GM12878 (cell line): ENCODE data around the gene OR2C3. TPM values are rescaled to one million over a fixed set of nuclear protein-coding genes. Genes with fewer than 3 reads are reported as not detected.

Experiments
- ATAC-seq: fragments of 200-7000 bp; cut with Tn5 transposase; 3 replicates; pipeline ENCODE4 v1.9.1; 2020; ENCODE audit warnings: mild to moderate bottlenecking, moderate library complexity
- BruUV-seq: library from RNA; stranded (reverse); fragments of 400-500 nt; replicated peaks from 2 replicates; lab custom pipeline; 2021; lab: Mats Ljungman, UMichigan
- CTCF ChIA-PET: fragments of 300-600 bp; sonication (Branson Sonifier 250); formaldehyde crosslinking; extraction: SDS; loops from one replicate; lab custom pipeline; 2021; ENCODE audit warnings: inconsistent platforms; lab: Yijun Ruan, JAX
- POLR2A ChIA-PET: fragments of 350-600 bp; formaldehyde crosslinking; extraction: SDS; loops from one replicate; lab custom pipeline; 2021; ENCODE audit warnings: inconsistent platforms; lab: Charles Lee
- RAD21 ChIA-PET: fragments of 300-600 bp; sonication (Branson Sonifier 250); formaldehyde crosslinking; loops from one replicate; lab custom pipeline; 2023; ENCODE audit warnings: antibody characterized with exemption; ENCODE audit not compliant: unreplicated experiment; lab: Charles Lee
- SMC1A ChIA-PET: fragments of 300-600 bp; sonication (Branson Sonifier 250); formaldehyde crosslinking; loops from one replicate; lab custom pipeline; 2023; ENCODE audit not compliant: unreplicated experiment, uncharacterized antibody; lab: Charles Lee
- DNase-seq: peaks from one replicate; pipeline ENCODE4 v3.0.0-alpha.2; 2011; ENCODE audit warnings: low read depth, low spot score
- FAIRE-seq: peaks from 3 replicates; lab custom pipeline; 2011; peaks lifted over from hg19 to GRCh38; lab: Jason Lieb, UNC
- H2AFZ ChIP-seq: 2 replicates; pipeline ENCODE4 v1.6.0; 2011; ENCODE audit warnings: low read depth, low read length, control low read depth; ENCODE audit not compliant: control insufficient read depth
- H3K27ac ChIP-seq: 2 replicates; pipeline ENCODE4 v1.5.1; 2011; ENCODE audit warnings: control low read depth; ENCODE audit not compliant: control insufficient read depth, insufficient read depth
- H3K27me3 ChIP-seq, 2 experiments: replicated peaks in 1 of 2; 2 replicates each; pipeline versions ENCODE4 v1.6.0 to v1.6.1; 2011; ENCODE audit warnings: low read length in 1 of 2; ENCODE audit not compliant: control insufficient read depth in 2 of 2, insufficient read depth in 2 of 2
- H3K36me3 ChIP-seq, 2 experiments: 2 replicates each; pipeline ENCODE4 v1.5.1; 2011; ENCODE audit warnings: low read length in 1 of 2; ENCODE audit not compliant: control insufficient read depth in 2 of 2, insufficient read depth in 2 of 2
- H3K4me1 ChIP-seq: 2 replicates; pipeline ENCODE4 v1.6.1; 2011; ENCODE audit warnings: mild to moderate bottlenecking, low read length, moderate library complexity, mixed read lengths; ENCODE audit not compliant: control insufficient read depth, insufficient read depth
- H3K4me2 ChIP-seq: 2 replicates; pipeline ENCODE4 v1.6.0; 2011; ENCODE audit warnings: control low read depth; ENCODE audit not compliant: control insufficient read depth, insufficient read depth
- H3K4me3 ChIP-seq: fragments of 200-600 bp; sonication (generic); 2 replicates; pipeline ENCODE4 v1.5.1; 2016
- H3K79me2 ChIP-seq: 2 replicates; pipeline ENCODE4 v1.6.0; 2011; ENCODE audit warnings: low read length; ENCODE audit not compliant: control insufficient read depth, insufficient read depth
- H3K9ac ChIP-seq: 2 replicates; pipeline ENCODE4 v1.8.0; 2011; ENCODE audit warnings: low read length, control low read depth, mixed read lengths; ENCODE audit not compliant: control insufficient read depth, insufficient read depth
- H3K9me3 ChIP-seq: replicated peaks from 3 replicates; pipeline ENCODE4 v1.5.1; 2011; ENCODE audit warnings: mild to moderate bottlenecking, low read length; ENCODE audit not compliant: control insufficient read depth, insufficient read depth
- H4K20me1 ChIP-seq: 2 replicates; pipeline ENCODE4 v1.6.0; 2011; ENCODE audit not compliant: control insufficient read depth, insufficient read depth
- CEBPZ ChIP-seq: fragments of 150-350 bp; IDR thresholded peaks from 2 replicates; pipeline ENCODE4 v1.6.1; 2016; ENCODE audit warnings: low read depth, low read length
- CHD4 ChIP-seq: fragments of 200-600 bp; sonication (generic); IDR thresholded peaks from 2 replicates; pipeline ENCODE4 v1.6.1; 2016; ENCODE audit warnings: mild to moderate bottlenecking
- CTCF ChIP-seq, 3 experiments: IDR thresholded peaks in 2 of 3; conservative IDR thresholded peaks in 1 of 3; 2 replicates each; pipeline ENCODE4 v1.5.1; 2011; ENCODE audit warnings: low read depth in 3 of 3, low read length in 3 of 3, mild to moderate bottlenecking in 3 of 3, control low read depth in 2 of 3, moderate library complexity in 2 of 3, inconsistent platforms in 1 of 3, mixed read lengths in 1 of 3; ENCODE audit not compliant: control insufficient read depth in 2 of 3, insufficient read depth in 1 of 3; ENCODE audit errors: extremely low read depth in 1 of 3
- EGR1 ChIP-seq, 2 experiments: IDR thresholded peaks; 1 replicate in 1 of 2; 2 replicates in 1 of 2; pipeline ENCODE4 v1.6.1; 2011 to 2012; ENCODE audit warnings: low read depth in 2 of 2, low read length in 2 of 2, borderline replicate concordance in 1 of 2, mild to moderate bottlenecking in 1 of 2, moderate library complexity in 1 of 2
- EP300 ChIP-seq, 2 experiments: fragments of 150-350 bp in 1 of 2; IDR thresholded peaks; 2 replicates each; pipeline ENCODE4 v1.6.1; 2011 to 2012; ENCODE audit warnings: low read depth in 2 of 2, low read length in 2 of 2, borderline replicate concordance in 1 of 2, improper control_type of control experiment in 1 of 2, inconsistent platforms in 1 of 2; ENCODE audit not compliant: control insufficient read depth in 1 of 2
- IKZF2 ChIP-seq, 2 experiments: fragments of 450-650 bp; IDR thresholded peaks; 2 replicates each; pipeline ENCODE4 v1.6.1; 2017; ENCODE audit warnings: mild to moderate bottlenecking in 2 of 2, moderate library complexity in 2 of 2
- MEF2B ChIP-seq: fragments of 450-650 bp; IDR thresholded peaks from 2 replicates; pipeline ENCODE4 v1.6.1; 2018; ENCODE audit warnings: mild to moderate bottlenecking, moderate library complexity; ENCODE audit not compliant: partially characterized antibody, poor library complexity, severe bottlenecking
- NFXL1 ChIP-seq: fragments of 450-650 bp; IDR thresholded peaks from 2 replicates; pipeline ENCODE4 v1.6.1; 2017; ENCODE audit warnings: antibody characterized with exemption, mild to moderate bottlenecking, borderline replicate concordance
- POU2F2 ChIP-seq: IDR thresholded peaks from 3 replicates; pipeline ENCODE4 v1.6.1; 2011; ENCODE audit warnings: low read depth, mild to moderate bottlenecking, low read length, borderline replicate concordance
- RAD21 ChIP-seq: IDR thresholded peaks from 2 replicates; pipeline ENCODE4 v1.6.1; 2011; ENCODE audit warnings: mild to moderate bottlenecking, low read depth, low read length, moderate library complexity; ENCODE audit not compliant: insufficient read depth
- SIN3A ChIP-seq: IDR thresholded peaks from 2 replicates; pipeline ENCODE4 v1.6.1; 2012; ENCODE audit warnings: low read depth, low read length, improper control_type of control experiment
- TAF1 ChIP-seq: IDR thresholded peaks from 2 replicates; pipeline ENCODE4 v1.6.1; 2011; ENCODE audit warnings: mild to moderate bottlenecking, low read depth, low read length, borderline replicate concordance
- ZNF217 ChIP-seq: fragments of 450-650 bp; IDR thresholded peaks from 2 replicates; pipeline ENCODE4 v1.6.1; 2017; ENCODE audit warnings: antibody characterized with exemption, mild to moderate bottlenecking
- ZSCAN29 ChIP-seq: fragments of 450-650 bp; IDR thresholded peaks from 2 replicates; pipeline ENCODE4 v1.6.1; 2017; ENCODE audit warnings: mild to moderate bottlenecking, moderate library complexity
- WGBS: methylation state at CpG from one replicate; pipeline ENCODE4 v1.1.6; 2016; ENCODE audit warnings: low lambda C conversion rate; ENCODE audit not compliant: insufficient replicate concordance, insufficient coverage; ENCODE audit errors: missing lambda C conversion rate; 5-methylcytosine and 5-hydroxymethylcytosine counted together
- in situ Hi-C: fragments of 300-500 bp; cut with MboI; formaldehyde crosslinking; loops from 9 replicates; pipeline ENCODE4 v1.14.3; 2018; ENCODE audit warnings: mixed read lengths
- intact Hi-C: fragments of 100-400 bp; cut with micrococcal nuclease; formaldehyde crosslinking; loops from one replicate; pipeline ENCODE4 v1.14.2; 2022; ENCODE audit not compliant: unreplicated experiment
- polyA plus RNA-seq, 11 experiments: library from polyadenylated mRNA; depleted of rRNA in 4 of 11; unstranded in 6 of 11; stranded (reverse) in 5 of 11; fragments of >200 nt; fragmentation: Nextera tagmentation in 4 of 11; fragmentation: Illumina TruSeq in 1 of 11; extraction: Ambion mirVana in 4 of 11; extraction: Trizol in 1 of 11; gene quantifications; 1 replicate in 1 of 11; 2 replicates in 10 of 11; pipeline versions ENCODE4 v1.2.1 to v1.2.3, GENCODE V29; 2011 to 2016; ENCODE audit warnings: inconsistent platforms in 2 of 11, missing spikeins in 2 of 11, low read depth in 1 of 11
- total RNA-seq, 4 experiments: library from RNA; depleted of rRNA in 3 of 4; stranded (reverse); fragments of >200 nt in 3 of 4; fragmentation: Illumina TruSeq in 1 of 4; extraction: Trizol in 1 of 4; gene quantifications; 2 replicates each; pipeline versions ENCODE4 v1.2.1 to v1.2.3, GENCODE V29; 2013 to 2021
- TF ChIP-seq, protein P1 (sequence below): IDR thresholded peaks from 2 replicates; pipeline ENCODE4 v1.6.1; 2011; ENCODE audit warnings: borderline replicate concordance, low read depth, mild to moderate bottlenecking, moderate library complexity, mixed read lengths, low read length; ENCODE audit not compliant: insufficient read depth; ENCODE audit errors: extremely low read length
- TF ChIP-seq, protein P2 (sequence below): IDR thresholded peaks from 2 replicates; pipeline ENCODE4 v1.6.1; 2011; ENCODE audit warnings: low read depth, low read length, improper control_type of control experiment, borderline replicate concordance

OR2C3 gene
- total and polyA plus RNA-seq, 10 of the 15 experiments (the other 5 are each of a cell fraction or from before 2014, with no cell fraction given) = not detected

DNA sequence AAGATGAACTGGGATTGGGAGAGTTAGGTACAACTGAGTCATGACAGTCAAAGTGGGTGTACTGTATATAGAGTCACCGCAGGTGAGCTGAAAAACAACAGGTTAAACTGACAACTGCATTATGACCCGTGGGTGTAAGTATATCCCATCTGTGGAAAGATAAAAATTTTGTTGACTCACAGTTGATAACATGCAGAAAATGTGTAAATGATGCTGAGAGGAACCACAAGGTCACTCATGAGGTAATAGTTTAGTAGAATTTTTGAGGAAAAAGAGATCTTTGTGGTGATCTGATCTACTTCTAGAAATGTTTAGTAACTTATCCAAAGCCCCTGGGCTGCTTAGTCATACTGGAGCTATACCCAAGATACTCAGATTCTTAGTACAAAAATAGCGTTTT is 838 bp downstream of the OR2C3 start:
- no peaks in the 10 kb centered on the region for H3K36me3 ChIP-seq
- 2% methylated on average over 3 of the region's 3 CpGs for WGBS
- H3K9ac ChIP-seq = no peak overlapping the region
- in situ Hi-C loops (no loop called here), intact Hi-C loops (no loop called here)
- no peaks in the 10 kb centered on the region for H3K27me3 ChIP-seq
- no peak overlapping the region for H2AFZ ChIP-seq
- no peak for DNase-seq
- POLR2A ChIA-PET = no interaction called here
- ATAC-seq = no peak
- H4K20me1 ChIP-seq = no peaks in the 10 kb centered on the region
- CTCF ChIA-PET = no interaction called here
- H3K4me3 ChIP-seq = no peak overlapping the region
- no peaks in the 10 kb centered on the region for H3K79me2 ChIP-seq
- BruUV-seq = no TSS peak
- H3K27ac ChIP-seq = no peak overlapping the region
- RAD21 ChIA-PET = no interaction called here
- no peaks in the 10 kb centered on the region for H3K9me3 ChIP-seq
- H3K4me1 ChIP-seq = no peaks in the 10 kb centered on the region
- no peak for FAIRE-seq
- H3K4me2 ChIP-seq = no peak overlapping the region
- SMC1A ChIA-PET = no interaction called here
- TF ChIP-seq ZSCAN29 (no peak), CHD4 (no peak), TAF1 (no peak), CEBPZ (no peak), EGR1 (IDR thresholded peaks at IDR 0.05; ENCODE audit: borderline replicate concordance in 1 of 2, low read depth in 2 of 2, low read length in 2 of 2) (no peak), EP300 (IDR thresholded peaks at IDR 0.05; ENCODE audit: borderline replicate concordance in 1 of 2, control insufficient read depth in 1 of 2, low read depth in 2 of 2, low read length in 2 of 2) (no peak), NFXL1 (no peak), POU2F2 (no peak), CTCF (IDR thresholded peaks at IDR 0.05 in 2 of 3, conservative IDR thresholded peaks at IDR 0.05 in 1 of 3; ENCODE audit: control insufficient read depth in 2 of 3, extremely low read depth in 1 of 3, insufficient read depth in 1 of 3, low read depth in 3 of 3, low read length in 3 of 3) (no peak), ZNF217 (no peak), IKZF2 (IDR thresholded peaks at IDR 0.05) (no peak), MEF2B (no peak), SIN3A (no peak), RAD21 (no peak)
- TF ChIP-seq, protein P1, sequence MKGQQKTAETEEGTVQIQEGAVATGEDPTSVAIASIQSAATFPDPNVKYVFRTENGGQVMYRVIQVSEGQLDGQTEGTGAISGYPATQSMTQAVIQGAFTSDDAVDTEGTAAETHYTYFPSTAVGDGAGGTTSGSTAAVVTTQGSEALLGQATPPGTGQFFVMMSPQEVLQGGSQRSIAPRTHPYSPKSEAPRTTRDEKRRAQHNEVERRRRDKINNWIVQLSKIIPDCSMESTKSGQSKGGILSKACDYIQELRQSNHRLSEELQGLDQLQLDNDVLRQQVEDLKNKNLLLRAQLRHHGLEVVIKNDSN = no peak
- TF ChIP-seq, protein P2, sequence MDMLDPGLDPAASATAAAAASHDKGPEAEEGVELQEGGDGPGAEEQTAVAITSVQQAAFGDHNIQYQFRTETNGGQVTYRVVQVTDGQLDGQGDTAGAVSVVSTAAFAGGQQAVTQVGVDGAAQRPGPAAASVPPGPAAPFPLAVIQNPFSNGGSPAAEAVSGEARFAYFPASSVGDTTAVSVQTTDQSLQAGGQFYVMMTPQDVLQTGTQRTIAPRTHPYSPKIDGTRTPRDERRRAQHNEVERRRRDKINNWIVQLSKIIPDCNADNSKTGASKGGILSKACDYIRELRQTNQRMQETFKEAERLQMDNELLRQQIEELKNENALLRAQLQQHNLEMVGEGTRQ = no peak
